Left renal cortex interstitium (tissue), 4 donors: ENCODE data around the gene HK1. TPM values are rescaled to one million over a fixed set of nuclear protein-coding genes. Genes with fewer than 3 reads are reported as not detected.

Source experiments
- DNase-seq, 4 donors: peaks; one replicate each; pipeline ENCODE4 v3.0.0-alpha.2; 2013; ENCODE audit warnings: low read depth in 4 of 4, low spot score in 2 of 4, missing footprints in 1 of 4
- polyA plus RNA-seq, 4 donors: library from polyadenylated mRNA; unstranded; fragments of 120-200 nt; gene quantifications; one replicate each; pipeline ENCODE4 v1.2.1, GENCODE V29; 2013; ENCODE audit not compliant: insufficient read length in 4 of 4

HK1 gene
- polyA plus RNA-seq, 4 donors: 46.3 to 56.6 (median 53.8) TPM

DNA sequence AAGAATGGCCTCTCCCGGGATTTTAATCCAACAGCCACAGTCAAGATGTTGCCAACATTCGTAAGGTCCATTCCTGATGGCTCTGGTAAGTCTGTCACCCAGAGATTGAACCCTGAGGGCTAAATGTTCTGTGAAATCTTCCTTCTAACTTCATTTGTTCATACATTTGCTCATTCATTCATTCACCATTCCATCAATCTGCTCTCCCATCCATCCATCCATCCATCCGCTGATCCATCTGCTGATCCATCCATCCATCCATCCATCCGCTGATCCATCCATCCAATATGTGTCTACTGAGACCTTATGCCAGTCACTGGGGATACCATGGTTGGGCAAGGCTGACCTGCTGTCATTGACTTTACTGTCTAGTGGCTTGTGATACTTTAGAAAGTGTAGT, 65.6 kb downstream of the HK1 start:
- no peak for DNase-seq

DNA sequence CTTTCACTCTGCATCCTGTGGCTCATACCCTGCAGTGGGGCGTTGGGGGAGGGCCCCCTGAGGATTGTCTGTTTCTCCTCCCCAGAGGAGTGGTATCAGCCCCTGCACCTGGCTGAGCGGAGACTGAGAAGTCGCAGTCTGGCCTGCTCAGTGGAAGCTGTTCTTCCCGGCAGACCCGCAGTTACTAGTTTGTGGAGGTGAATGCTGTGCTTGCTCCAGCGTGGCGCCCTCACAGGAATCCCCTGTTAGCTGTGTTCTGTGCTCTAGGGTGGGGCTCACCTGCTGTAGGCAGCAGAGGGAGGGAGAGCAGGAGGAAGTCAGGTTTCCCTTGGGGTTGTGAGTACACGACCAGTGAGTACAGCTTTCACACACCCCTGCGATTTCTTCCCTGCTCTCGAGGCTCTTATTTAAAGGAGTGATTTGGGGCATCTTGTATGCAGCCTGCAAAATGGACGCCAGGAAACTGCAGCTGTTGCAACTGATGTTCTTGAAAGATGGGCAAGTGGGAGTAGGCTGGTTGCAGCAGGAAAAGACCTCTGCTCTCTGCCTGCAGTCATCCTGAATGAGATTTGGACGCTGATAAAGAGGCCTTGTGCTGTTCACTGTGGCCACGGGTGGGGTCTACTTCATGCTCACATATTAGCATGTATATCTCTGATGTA, 66.4 kb downstream of the HK1 start:
- DNase-seq: no peak

- DNase-seq: no peak
Measured at GRCh38 chr10:69345402-69345801, 67.1 kb downstream of the HK1 start.

GRCh38 chr10:69345890-69346474, 67.7 kb downstream of the HK1 start:
- no peak for DNase-seq

DNA sequence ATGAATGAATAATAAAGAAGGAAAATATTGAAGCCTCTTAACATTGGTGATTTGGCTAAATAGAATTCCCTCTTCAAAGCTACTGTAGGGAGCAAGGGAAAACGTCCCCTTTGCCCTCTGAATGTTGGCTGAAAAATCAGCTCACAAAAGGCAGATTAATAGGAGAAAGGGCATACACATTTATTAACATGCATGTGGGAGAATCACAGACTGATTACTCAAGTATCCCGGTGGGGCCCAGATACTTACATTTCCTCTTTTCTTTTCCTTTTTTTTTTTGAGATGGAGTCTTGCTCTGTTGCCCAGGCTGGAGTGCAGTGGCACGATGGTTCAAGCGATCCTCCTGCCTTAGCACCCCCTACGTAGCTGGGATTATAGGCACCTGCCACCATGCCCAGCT, 68.5 kb downstream of the HK1 start:
- DNase-seq: no peak

DNA sequence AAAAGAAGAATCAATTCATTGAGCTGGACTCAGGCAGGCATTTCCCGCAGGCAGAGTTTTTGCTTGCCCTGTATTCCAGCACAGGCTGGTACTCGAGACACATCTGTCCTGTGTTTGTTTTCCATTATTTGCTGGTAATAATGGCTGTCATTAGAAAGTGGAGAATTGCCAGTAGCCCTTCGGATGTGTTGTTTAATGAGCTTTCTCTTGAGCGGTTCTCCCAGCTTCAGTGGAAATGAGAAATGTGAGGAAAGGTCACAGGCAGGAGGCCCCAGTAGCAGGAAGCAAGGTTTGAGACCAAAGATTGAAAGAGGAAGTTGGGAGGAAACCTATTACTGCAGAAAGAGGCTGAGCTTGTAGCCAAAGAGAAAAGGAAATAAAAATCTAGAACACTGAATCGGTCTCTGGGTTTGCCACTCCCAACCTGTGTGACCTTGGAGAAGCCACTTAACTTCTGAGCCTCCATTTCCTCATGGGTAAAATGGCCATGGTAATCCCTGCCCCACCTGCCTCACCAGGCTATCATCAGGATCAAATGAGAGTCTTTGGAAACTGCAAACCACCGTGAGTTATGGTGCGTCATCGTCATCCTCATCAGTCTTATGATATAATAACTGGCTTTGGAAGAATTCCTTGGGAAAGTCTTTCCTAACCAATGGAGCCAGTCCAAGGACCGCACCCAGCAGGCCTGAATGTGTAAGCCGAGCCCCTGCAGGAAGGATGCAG, 70.7 kb downstream of the HK1 start:
- DNase-seq: no peak

DNA sequence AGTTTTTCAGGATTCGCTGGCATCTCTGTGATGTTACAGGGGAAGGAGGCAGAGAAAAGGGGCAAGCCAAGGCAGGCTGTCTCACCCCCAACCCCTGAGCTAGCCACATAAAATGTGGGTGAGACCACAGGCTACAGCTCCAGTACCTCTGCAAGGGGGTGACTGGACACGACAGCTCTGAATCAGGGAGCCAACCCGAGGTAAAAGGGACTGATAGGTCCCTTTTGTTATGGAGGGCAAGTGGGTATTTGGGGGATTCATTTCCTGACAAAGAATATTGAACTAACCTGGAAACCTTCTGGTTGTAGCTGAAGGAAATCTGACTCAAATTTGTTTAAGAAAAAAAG, 71.2 kb downstream of the HK1 start:
- no peak for DNase-seq

DNA sequence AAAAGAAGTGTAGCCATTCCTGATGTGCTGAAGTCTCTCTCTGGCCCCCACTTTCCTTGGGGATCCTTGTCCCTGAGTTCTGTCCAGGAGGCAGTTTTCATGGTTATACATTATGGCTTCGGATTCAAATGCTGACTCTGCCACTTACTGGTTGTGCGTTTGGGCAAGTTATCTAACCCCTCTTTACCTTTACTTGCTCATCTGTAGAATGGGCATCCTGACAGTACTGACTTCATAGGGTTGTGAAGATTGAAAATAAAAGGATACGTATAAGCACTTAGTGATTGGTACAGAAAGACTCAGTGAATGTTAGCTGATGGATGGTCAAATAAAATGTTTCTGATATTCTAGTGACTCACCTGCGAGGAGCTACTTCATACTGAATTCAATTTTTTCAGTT, 73.3 kb downstream of the HK1 start:
- no peak for DNase-seq

GRCh38 chr10:69352569-69353264, 74.4 kb downstream of the HK1 start:
- no peak for DNase-seq

GRCh38 chr10:69353977-69354635, 75.8 kb downstream of the HK1 start:
- DNase-seq: no peak

- DNase-seq: no peak
Measured at GRCh38 chr10:69356187-69356586, 77.9 kb downstream of the HK1 start.

DNA sequence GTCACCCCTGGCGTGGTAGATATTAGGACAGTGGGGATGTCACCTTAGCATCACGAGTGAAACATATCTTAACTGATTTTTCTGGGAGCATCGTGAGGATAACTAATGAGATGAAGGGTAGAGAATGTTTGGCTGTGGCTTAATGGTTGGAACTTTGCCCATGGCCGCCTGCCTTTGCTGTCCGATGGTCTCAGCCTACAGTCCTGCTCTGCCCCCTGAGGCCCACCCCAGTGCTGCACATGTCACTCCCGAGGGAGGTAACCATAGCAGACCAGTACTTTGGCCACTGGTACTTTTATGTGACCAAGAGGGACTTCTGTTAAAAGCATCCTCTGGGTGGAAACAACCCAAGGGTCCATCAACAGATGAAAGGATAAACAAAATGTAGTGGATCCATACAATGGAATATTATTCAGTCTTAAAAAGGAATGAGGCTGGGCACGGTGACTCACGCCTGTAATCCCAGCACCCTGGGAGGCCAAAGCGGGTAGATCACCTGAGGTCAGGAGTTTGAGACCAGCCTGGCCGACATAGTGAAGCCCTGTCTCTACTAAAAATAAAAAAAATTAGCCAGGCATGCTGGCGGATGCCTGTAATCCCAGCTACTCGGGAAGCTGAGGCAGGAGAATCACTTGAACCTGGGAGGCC, 80.0 kb downstream of the HK1 start:
- no peak for DNase-seq

- DNase-seq: no peak
Measured at GRCh38 chr10:69359148-69359547, 80.9 kb downstream of the HK1 start.

- no peak for DNase-seq
Measured at GRCh38 chr10:69359594-69359993, 81.3 kb downstream of the HK1 start.

DNA sequence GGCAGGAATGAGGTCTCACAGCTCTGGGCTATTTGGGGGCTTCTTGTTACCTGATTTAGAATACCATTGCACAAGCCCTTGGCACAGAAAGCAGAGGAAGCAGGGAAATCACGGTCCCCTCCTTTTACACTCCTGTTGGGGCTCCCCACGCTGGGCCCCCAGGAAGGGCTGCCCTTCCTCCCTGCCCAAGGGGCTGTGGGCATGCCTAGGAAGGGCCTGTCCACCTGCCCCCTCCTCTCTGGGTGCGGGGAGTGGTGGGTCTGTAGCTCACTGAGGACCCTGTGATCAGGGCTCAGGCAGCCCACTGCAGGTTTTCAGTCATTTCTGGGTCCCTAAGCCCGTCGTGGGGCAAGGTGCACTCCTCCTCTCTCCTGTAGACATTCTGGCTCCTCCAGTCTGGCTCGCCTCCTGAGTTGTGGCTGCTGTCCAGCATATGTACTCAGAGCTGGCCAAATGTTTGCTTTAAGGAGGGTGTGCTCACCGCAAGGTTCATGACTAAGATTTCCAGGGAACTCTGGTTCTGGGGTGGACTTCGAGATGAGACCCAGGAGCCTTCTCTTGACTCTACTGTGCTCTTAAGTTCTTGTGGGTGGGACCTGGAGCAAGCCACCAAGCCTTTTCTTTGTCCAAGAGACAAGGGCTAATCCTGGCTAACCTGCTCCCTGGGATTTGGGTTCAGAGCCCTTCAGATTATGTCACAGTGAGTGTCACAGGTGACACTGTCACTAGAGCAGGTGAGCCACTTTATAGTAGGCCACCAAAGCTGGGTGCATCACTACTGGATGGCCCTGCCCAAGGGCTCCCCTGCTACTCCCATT, 82.4 kb downstream of the HK1 start:
- no peak for DNase-seq

DNA sequence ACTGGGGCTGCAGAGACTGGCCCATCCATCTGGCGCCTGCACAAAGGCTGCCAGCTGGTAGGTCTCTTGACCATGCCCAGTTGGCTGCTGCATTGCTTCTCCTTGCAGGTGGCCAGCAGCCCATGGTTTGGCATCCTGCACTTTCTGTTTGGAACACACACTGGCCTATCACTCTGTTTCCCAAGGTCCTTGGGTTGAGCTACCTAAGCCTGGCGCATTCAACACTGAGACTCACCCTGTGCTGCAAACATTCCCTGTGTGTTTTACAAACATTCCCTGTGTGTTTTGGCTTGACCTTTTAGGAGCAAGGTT, 83.0 kb downstream of the HK1 start:
- no peak for DNase-seq

GRCh38 chr10:69362471-69362954, 84.2 kb downstream of the HK1 start:
- no peak for DNase-seq

DNA sequence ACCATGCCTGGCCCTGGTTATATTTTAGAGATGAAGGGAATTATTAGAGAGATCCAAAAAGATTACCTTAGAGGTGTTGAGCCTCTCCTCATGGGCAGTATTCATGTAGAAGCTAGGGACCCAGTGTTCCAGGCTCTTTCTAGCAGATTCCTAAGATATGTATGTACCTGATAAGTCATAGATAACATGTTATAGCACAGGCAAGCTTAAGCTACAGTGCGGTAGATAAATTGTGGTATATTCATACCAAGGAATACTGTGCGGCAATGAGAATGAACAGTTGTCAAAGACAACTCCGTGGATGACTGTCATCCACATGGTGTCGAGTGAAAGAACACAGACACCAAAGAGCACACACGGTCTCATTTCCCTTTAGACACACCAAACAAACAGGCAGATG, 85.4 kb downstream of the HK1 start:
- DNase-seq: no peak

DNA sequence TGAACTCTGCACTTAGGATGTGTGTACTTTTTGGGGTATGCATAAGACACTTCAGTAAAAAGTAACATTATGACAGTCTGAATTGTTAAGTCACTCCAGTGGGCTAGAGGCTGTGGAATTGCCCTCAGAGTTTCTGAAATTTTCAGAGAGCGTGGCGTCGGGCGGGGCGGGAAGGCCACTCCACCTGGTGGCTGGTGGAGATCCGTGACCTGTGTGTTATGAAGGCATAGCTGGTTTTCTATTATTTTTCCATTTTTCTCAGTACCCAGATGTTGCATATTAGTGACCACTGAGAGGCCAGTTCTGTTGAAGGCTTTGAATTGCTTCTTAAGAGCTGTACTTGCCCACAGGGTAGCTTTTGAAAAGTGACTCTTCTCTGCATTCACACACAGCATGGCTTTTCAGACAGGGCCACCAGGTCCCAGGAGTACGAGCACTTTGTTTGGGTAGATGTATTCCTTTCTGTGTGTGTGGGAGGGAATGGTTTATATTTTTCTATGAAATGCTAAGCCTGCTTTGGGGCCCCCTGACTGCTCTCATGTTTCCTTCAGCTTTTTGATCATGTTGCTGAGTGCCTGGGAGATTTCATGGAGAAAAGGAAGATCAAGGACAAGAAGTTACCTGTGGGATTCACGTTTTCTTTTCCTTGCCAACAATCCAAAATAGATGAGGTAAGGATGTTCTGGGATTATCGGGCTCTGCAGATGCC, 86.1 kb downstream of the HK1 start:
- no peak for DNase-seq
